ENCODE data around the gene THEM5.
"Not testable (repeated sequence)": the region's sequence is repeated elsewhere in the genome, so short reads cannot be mapped to it uniquely, and the experiment has no call there.

The THEM5 gene

DNA sequence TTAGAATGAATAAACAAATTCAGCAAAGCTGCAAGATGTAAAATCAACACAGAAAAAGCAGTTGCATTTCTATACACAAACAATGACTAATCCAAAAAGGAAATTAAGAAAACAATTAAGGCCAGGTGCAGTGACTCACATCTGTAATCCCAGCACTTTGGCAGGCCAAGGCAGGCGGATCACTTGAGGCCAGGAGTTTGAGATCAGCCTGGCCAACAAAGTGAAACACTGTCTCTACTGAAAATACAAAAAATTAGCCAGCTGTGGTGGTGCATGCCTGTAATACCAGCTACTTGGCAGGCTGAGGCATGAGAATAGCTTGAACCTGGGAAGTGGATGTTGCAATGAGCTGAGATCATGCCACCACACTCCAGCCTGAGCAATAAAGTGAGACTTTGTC lies 33.5 kb upstream of the THEM5 start:
- H3K4me1 ChIP-seq (ENCODE audit: control insufficient read depth, insufficient read depth, low read length, poor library complexity, severe bottlenecking) = no peaks in the 10 kb centered on the region
- H3K27ac ChIP-seq (ENCODE audit: insufficient read depth, low read length, poor library complexity, severe bottlenecking) = no peak overlapping the region
- peaks cover 9% of the 10 kb centered on the region for H3K36me3 ChIP-seq (ENCODE audit: control insufficient read depth, insufficient read depth, low read length)
- no peaks in the 10 kb centered on the region for H3K9me3 ChIP-seq (ENCODE audit: control insufficient read depth, low read length)
- DNase-seq = no peak
- no peak overlapping the region for H3K4me3 ChIP-seq (ENCODE audit: insufficient read depth, low read depth, low read length, poor library complexity, severe bottlenecking)
- no peaks in the 10 kb centered on the region for H3K27me3 ChIP-seq (replicated peaks; ENCODE audit: control insufficient read depth, insufficient read depth, low read length, poor library complexity, severe bottlenecking)

DNA sequence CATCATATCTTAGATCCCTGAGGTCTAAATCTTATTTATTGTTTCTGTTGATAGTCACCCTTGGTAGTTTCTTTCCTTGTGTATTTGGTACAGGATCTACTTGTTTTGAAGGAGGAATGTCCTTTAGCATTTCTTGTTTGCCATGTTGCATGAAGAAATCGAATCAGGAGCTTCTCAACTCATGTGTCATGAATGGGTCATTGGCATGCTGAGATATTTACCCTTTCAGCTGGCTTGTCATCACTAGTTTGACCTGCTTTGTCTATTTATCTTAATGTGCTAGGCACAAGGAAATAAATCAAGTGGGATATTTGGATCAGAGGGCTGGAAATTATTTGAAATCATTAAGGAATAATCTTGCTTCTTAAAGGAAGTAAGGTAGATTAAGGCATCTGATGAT lies 32.0 kb upstream of the THEM5 start:
- no peak for DNase-seq
- Histone ChIP-seq H3K4me3 (ENCODE audit: insufficient read depth, low read depth, low read length, poor library complexity, severe bottlenecking) (no peak overlapping the region), H3K9me3 (ENCODE audit: control insufficient read depth, low read length) (no peaks in the 10 kb centered on the region), H3K27me3 (replicated peaks; ENCODE audit: control insufficient read depth, insufficient read depth, low read length, poor library complexity, severe bottlenecking) (no peaks in the 10 kb centered on the region), H3K4me1 (ENCODE audit: control insufficient read depth, insufficient read depth, low read length, poor library complexity, severe bottlenecking) (no peaks in the 10 kb centered on the region), H3K27ac (ENCODE audit: insufficient read depth, low read length, poor library complexity, severe bottlenecking) (no peak overlapping the region), H3K36me3 (ENCODE audit: control insufficient read depth, insufficient read depth, low read length) (peaks cover 9% of the 10 kb centered on the region)

DNA sequence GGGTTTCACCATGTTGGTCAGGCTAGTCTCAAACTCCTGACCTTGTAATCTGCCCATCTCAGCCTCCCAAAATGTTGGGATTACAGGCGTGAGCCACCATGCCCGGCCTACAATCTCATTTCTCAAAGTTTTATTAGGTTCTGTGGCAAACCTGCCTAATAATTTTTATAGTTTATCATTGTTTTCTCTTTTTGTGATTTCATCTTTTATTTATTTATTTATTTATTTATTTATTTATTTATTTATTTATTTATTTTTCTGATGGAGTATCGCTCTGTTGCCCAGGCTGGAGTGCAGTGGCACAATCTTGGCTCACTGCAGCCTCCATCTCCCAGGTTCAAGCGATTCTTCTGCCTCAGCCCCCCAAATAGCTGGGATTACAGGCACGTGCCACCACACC lies 31.4 kb upstream of the THEM5 start:
- DNase-seq; H3K9me3 ChIP-seq (ENCODE audit: control insufficient read depth, low read length); H3K4me1 ChIP-seq (ENCODE audit: control insufficient read depth, insufficient read depth, low read length, poor library complexity, severe bottlenecking); H3K36me3 ChIP-seq (ENCODE audit: control insufficient read depth, insufficient read depth, low read length); H3K27me3 ChIP-seq (replicated peaks; ENCODE audit: control insufficient read depth, insufficient read depth, low read length, poor library complexity, severe bottlenecking); H3K4me3 ChIP-seq (ENCODE audit: insufficient read depth, low read depth, low read length, poor library complexity, severe bottlenecking); H3K27ac ChIP-seq (ENCODE audit: insufficient read depth, low read length, poor library complexity, severe bottlenecking): not testable (repeated sequence)

DNA sequence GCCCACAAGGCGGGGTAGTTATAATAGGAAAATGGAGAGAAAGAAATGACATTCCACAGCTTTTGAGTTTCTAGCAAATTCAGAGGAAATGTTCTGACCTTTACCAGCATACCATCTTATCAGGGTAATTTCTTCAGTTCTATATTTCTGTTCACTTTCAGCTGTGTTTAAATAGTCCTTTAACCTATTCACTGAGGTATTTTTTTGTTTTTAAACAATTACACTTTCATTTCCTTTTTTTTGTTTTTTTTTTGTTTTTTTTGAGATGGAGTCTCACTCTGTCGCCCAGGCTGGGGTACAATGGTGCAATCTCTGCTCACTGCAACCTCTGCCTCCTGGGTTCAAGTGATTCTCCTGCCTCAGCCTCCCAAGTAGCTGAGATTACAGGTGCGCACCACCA lies 30.9 kb upstream of the THEM5 start:
- H3K27me3 ChIP-seq (replicated peaks; ENCODE audit: control insufficient read depth, insufficient read depth, low read length, poor library complexity, severe bottlenecking); H3K36me3 ChIP-seq (ENCODE audit: control insufficient read depth, insufficient read depth, low read length): not testable (repeated sequence)

DNA sequence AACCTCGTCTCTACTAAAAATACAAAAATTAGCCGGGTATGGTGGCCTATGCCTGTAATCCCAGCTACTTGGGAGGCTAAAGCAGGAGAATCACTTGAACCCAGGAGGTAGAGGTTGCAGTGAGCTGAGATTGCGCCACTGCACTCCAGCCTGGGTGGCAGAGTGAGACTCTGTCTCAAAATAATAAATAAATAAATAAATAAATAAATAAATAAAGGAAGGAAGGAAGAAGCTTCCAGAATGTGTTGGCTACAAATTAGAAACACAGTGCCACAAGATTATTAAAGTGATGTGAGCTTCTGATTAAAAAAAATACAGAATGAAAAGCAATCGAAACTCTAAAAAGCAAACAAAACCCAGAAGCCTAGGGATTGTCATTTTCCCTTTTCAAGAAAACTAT lies 30.4 kb upstream of the THEM5 start:
- not testable (repeated sequence) for DNase-seq; H3K9me3 ChIP-seq (ENCODE audit: control insufficient read depth, low read length); H3K36me3 ChIP-seq (ENCODE audit: control insufficient read depth, insufficient read depth, low read length); H3K4me1 ChIP-seq (ENCODE audit: control insufficient read depth, insufficient read depth, low read length, poor library complexity, severe bottlenecking); H3K27me3 ChIP-seq (replicated peaks; ENCODE audit: control insufficient read depth, insufficient read depth, low read length, poor library complexity, severe bottlenecking); H3K4me3 ChIP-seq (ENCODE audit: insufficient read depth, low read depth, low read length, poor library complexity, severe bottlenecking); H3K27ac ChIP-seq (ENCODE audit: insufficient read depth, low read length, poor library complexity, severe bottlenecking)

More for the DNA sequence above, 30.9 kb upstream of the THEM5 start:
- not testable (repeated sequence) for H3K9me3 ChIP-seq (ENCODE audit: control insufficient read depth, low read length); H3K4me1 ChIP-seq (ENCODE audit: control insufficient read depth, insufficient read depth, low read length, poor library complexity, severe bottlenecking); H3K27ac ChIP-seq (ENCODE audit: insufficient read depth, low read length, poor library complexity, severe bottlenecking); DNase-seq; H3K4me3 ChIP-seq (ENCODE audit: insufficient read depth, low read depth, low read length, poor library complexity, severe bottlenecking)

DNA sequence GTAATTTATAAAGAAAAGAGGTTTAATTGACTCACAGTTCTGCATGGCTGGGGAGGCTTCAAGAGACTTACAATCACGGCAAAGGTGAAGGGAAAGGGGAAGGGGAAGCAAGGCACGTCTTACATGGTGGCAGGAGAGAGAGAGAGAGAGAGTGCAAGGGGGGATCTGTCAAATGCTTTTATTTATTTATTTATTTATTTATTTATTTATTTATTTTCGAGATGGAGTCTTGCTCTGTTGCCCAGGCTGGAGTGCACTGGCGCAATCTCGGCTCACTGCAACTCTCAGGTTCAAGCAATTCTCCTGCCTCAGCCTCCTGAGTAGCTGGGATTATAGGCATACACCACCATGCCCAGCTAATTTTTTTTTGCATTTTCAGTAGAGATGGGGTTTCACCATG lies 29.4 kb upstream of the THEM5 start:
- not testable (repeated sequence) for H3K4me3 ChIP-seq (ENCODE audit: insufficient read depth, low read depth, low read length, poor library complexity, severe bottlenecking); H3K36me3 ChIP-seq (ENCODE audit: control insufficient read depth, insufficient read depth, low read length); H3K27ac ChIP-seq (ENCODE audit: insufficient read depth, low read length, poor library complexity, severe bottlenecking); H3K27me3 ChIP-seq (replicated peaks; ENCODE audit: control insufficient read depth, insufficient read depth, low read length, poor library complexity, severe bottlenecking); H3K9me3 ChIP-seq (ENCODE audit: control insufficient read depth, low read length); H3K4me1 ChIP-seq (ENCODE audit: control insufficient read depth, insufficient read depth, low read length, poor library complexity, severe bottlenecking); DNase-seq

DNA sequence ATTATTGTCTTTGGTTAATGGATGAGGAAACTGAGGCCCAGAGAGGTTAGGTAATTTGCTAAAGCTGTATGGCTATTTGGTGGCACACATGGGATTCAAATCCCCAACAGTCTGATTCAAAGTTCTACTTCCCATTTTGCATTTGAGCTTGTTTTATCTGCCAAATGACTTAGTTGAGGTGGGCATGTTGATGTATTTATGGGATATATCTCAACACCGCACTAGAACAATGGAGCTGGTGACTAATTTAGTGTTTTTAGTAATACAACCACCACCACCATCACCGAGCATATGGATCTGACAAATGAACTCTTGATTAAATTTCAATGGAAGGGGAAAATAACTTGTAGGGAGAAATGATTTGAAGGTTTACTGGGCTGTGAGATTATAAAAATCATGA lies 29.0 kb upstream of the THEM5 start:
- peaks cover 1% of the 10 kb centered on the region for H3K36me3 ChIP-seq (ENCODE audit: control insufficient read depth, insufficient read depth, low read length)
- H3K4me1 ChIP-seq (ENCODE audit: control insufficient read depth, insufficient read depth, low read length, poor library complexity, severe bottlenecking) = no peaks in the 10 kb centered on the region
- no peaks in the 10 kb centered on the region for H3K9me3 ChIP-seq (ENCODE audit: control insufficient read depth, low read length)
- DNase-seq = no peak
- no peaks in the 10 kb centered on the region for H3K27me3 ChIP-seq (replicated peaks; ENCODE audit: control insufficient read depth, insufficient read depth, low read length, poor library complexity, severe bottlenecking)
- H3K27ac ChIP-seq (ENCODE audit: insufficient read depth, low read length, poor library complexity, severe bottlenecking) = no peak overlapping the region
- H3K4me3 ChIP-seq (ENCODE audit: insufficient read depth, low read depth, low read length, poor library complexity, severe bottlenecking) = no peak overlapping the region

DNA sequence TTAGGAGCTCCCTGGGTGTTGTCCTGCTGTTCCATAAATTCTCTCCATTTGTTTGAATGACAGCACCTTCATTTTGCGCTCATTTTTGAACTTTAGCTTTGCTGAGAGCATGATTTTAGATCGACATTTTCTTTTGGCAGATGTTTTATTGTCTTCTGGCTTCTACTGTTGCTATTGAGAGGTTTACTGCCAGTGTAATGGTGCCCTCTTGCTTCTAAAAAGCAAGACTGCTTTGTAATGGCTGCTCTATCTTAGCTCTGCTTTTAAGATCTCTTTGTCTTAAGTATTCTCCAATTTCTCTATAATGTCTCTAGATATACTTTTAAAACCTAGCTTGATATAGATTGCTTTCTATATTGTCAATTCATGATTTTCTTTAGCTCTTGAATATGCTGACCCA lies 28.0 kb upstream of the THEM5 start:
- no peak for DNase-seq
- Histone ChIP-seq H3K4me1 (ENCODE audit: control insufficient read depth, insufficient read depth, low read length, poor library complexity, severe bottlenecking) (no peaks in the 10 kb centered on the region), H3K36me3 (ENCODE audit: control insufficient read depth, insufficient read depth, low read length) (no peaks in the 10 kb centered on the region), H3K4me3 (ENCODE audit: insufficient read depth, low read depth, low read length, poor library complexity, severe bottlenecking) (no peak overlapping the region), H3K27ac (ENCODE audit: insufficient read depth, low read length, poor library complexity, severe bottlenecking) (no peak overlapping the region), H3K9me3 (ENCODE audit: control insufficient read depth, low read length) (no peaks in the 10 kb centered on the region), H3K27me3 (replicated peaks; ENCODE audit: control insufficient read depth, insufficient read depth, low read length, poor library complexity, severe bottlenecking) (no peaks in the 10 kb centered on the region)

DNA sequence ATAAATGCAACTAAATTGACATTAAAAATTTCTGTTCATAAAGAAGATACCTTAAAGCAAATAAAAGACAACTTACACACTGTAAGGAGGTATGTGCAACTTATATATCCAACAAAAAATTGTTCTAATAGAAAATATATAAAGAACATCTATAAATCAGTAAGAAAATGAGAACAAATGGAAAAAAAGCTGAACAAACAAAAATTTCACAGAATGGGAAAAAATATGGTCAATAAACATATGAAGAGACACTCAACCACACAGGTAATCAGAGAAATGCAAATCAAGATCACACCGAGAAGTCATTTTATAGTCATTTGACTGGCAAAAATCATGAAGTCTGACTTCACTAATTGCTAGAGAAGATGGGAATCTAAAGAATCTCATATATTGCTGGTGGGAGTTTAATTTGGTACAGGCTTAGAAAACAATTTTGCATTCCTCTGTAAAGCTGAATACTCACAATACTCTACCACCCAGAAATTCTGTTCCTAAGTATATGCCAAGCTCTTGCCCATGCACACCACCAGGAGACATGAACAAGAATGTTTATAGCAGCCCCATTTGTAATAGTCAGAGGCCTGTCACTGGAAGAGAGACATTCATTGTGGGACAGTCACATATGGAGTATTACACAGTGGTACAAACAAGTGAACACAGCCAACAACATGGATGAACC lies 22.0 kb upstream of the THEM5 start:
- H3K9me3 ChIP-seq (ENCODE audit: control insufficient read depth, low read length) = no peaks in the 10 kb centered on the region
- H3K27me3 ChIP-seq (replicated peaks; ENCODE audit: control insufficient read depth, insufficient read depth, low read length, poor library complexity, severe bottlenecking) = no peaks in the 10 kb centered on the region
- no peak overlapping the region for H3K4me3 ChIP-seq (ENCODE audit: insufficient read depth, low read depth, low read length, poor library complexity, severe bottlenecking)
- H3K4me1 ChIP-seq (ENCODE audit: control insufficient read depth, insufficient read depth, low read length, poor library complexity, severe bottlenecking) = no peaks in the 10 kb centered on the region
- no peak for DNase-seq
- H3K27ac ChIP-seq (ENCODE audit: insufficient read depth, low read length, poor library complexity, severe bottlenecking) = no peak overlapping the region
- H3K36me3 ChIP-seq (ENCODE audit: control insufficient read depth, insufficient read depth, low read length) = peaks cover 7% of the 10 kb centered on the region

DNA sequence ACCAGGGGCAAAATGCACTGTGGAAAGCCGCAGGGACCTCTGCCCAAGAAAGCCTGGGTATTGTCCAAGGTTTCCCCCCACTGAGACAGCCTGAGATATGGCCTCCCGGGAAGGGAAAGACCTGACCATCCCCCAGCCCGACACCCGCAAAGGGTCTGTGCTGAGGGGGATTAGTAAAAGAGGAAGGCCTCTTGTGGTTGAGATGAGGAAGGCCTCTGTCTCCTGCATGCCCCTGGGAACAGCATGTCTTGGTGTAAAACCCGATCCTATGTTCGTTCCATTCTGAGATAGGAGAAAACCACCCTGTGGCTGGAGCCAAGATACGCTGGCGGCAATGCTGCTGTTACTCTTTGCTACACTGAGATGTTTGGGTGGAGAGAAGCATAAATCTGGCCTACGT lies 19.3 kb upstream of the THEM5 start:
- H3K27me3 ChIP-seq (replicated peaks; ENCODE audit: control insufficient read depth, insufficient read depth, low read length, poor library complexity, severe bottlenecking); H3K9me3 ChIP-seq (ENCODE audit: control insufficient read depth, low read length); DNase-seq: not testable (repeated sequence)

More for the DNA sequence above, 19.3 kb upstream of the THEM5 start:
- H3K36me3 ChIP-seq (ENCODE audit: control insufficient read depth, insufficient read depth, low read length); H3K27ac ChIP-seq (ENCODE audit: insufficient read depth, low read length, poor library complexity, severe bottlenecking); H3K4me1 ChIP-seq (ENCODE audit: control insufficient read depth, insufficient read depth, low read length, poor library complexity, severe bottlenecking); H3K4me3 ChIP-seq (ENCODE audit: insufficient read depth, low read depth, low read length, poor library complexity, severe bottlenecking): not testable (repeated sequence)

All from effector memory CD4-positive, alpha-beta T cell (primary cell).